Measurements from ENCODE around the gene DIAPH2.

DIAPH2 gene

DNA sequence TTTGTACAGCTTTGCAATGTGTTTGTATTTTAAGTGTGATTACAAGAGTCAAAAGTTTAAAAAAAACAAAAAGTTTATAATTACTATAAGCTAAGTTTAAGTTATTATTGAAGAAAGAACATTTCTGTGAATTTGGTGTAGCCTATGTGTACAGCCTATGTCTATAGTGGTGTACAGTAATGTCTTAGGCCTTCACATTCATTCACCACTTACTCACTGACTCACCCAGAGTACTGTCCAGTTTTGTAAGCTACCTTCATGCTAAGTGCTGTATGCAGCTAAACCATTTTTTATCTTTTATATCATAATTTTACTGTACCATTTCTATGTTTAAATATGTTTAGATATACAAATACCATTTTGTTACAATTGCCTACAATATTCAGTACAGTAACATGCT, 381.3 kb downstream of the DIAPH2 start:
- DNase-seq: no peak

DNA sequence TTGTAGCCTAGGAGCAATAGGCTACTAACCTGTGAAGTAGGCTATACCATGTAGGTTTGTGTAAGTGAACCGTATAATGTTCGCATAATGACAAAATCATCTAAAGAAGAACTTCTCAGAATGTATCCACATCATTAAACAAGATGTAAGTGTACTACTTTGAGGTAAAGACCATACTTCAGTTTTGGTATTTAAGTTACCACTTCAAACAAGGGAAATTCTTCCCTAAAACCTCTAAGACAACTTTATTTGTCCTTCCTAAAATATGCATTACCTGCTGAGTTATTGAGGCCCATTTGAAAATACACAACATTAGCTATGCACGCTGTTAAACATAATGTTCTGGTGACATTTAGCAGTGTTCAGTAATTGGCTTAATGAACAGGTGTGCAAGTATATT, 381.7 kb downstream of the DIAPH2 start:
- DNase-seq: no peak

DNA sequence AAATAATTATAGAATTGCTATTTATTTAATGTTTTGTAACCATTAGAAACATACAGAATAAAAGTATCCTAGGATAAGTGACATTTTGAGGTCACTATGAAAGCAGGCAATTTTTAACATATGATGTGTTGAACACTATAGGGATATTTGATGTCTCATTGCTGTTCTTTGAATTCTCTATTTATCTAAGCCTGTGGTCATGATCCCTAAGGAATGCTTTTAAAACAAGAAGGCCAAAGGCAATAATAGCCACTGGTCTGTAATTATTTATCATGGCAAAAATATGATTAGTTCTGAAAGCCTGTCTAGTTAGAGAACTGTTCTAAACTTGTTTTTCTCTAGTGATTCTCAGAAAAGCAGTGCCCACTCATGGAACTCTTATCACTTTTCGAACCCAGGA, 385.7 kb downstream of the DIAPH2 start:
- DNase-seq: no peak

DNA sequence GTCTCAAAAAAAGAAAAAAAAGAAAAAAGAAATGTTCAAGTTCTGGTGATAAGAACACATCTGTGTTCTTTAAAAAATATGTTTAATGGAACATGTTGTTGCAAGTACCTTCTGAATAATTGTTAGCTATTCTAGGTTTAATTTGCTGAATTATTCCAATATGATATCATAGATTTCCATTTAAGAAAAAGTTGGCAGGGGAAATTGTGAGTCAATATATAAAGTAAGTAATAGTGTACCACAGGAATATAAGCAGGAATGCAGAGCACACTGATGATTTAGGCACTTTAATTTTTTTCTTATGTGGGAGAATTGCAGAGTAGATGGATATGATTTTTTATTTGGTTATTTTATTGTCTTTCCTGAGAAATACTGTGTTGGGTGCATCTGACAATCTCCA, 389.8 kb downstream of the DIAPH2 start:
- DNase-seq: no peak

DNA sequence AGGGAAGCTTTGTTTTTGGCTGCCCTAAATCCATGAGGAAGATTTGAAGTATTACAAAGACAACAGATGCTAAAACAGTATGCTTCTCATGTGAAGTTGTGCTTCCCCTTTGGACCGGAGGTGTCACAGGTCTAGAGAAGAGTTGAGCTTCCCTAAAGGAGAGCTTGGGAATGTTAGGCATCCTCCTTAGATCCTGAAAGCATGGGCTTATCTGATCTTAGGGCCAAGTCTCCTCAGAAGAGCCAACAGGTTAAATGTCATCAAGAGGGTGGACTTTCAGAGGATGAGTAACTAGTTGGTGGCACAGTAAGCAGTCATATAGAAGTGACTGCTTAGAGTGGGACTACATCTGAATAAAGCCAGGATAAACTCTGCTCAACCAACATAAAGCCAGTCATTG, 404.5 kb downstream of the DIAPH2 start:
- no peak for DNase-seq

DNA sequence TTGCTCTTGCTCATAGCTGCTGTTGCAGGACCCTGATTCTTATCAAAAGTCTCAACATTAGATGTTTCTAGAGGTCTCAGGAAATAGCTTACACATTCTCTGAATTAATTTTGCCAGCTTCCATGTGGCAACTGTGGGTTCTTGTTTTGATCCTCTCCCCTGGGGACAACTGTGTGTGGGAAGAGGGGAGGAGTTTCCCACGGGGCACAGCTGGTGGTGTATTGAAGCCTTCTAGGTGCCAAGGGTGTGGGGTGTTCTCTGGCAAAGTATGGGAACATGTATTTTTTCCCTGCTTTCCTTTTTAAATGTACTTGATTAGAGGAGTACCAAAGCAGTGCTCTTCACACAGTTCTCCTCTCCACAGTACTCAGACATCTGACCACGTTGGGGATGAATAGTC, 411.7 kb downstream of the DIAPH2 start:
- DNase-seq: no peak

DNA sequence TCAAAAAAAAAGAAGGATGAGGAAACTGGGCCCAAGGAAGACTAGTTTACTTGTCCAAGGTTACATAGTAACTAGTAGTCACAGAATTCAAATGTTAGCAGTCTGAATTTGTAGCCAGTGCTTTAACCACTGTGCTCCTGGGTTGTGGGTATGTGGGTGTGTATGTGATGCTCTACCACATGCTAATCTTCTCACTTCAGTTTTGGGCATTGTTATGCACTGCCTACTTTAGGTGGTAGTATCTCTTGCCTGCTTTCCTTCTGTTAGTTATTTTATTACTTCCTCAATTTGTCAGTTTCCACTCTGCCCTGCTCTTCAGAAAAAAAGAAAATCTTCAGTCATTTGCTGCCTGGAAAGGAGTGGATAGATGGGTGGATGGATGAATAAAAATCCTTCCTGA, 418.3 kb downstream of the DIAPH2 start:
- DNase-seq: no peak

DNA sequence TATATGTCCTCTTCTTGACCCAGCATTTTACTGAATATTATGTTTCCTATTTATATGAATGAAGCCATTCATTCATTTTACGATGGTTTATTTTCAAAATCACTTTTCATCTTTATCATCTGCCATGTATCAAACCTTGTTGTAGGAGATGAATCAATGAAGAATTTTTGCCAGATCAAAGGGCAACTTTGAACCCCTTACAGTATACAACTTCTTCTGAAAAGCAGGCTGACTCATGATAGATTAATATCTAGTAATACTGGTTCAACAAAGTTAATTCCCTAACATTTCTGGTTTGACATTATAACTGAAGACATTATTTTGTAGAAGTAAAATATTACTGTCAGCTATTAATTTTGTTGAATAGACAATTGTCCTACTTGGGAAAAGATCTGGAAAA, 425.1 kb downstream of the DIAPH2 start:
- no peak for DNase-seq

DNA sequence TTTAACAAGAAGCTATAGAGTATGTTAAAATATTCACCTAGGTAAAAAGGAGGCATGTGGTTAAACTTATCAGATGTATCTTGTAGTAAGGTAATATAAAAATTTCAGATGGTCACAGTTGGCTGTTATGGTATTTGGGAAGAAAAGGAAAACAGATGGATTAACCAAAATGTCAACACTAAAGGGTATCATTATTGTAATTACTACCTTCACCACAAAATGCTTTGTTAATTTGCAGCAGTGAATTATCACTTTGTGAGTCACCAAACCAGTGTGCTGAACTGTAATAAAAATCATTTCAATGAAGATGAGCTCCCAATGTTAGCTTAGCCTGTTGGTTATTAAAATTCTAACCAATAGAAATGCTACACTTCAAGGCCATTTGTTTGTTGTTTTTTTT, 432.9 kb downstream of the DIAPH2 start:
- no peak for DNase-seq

DNA sequence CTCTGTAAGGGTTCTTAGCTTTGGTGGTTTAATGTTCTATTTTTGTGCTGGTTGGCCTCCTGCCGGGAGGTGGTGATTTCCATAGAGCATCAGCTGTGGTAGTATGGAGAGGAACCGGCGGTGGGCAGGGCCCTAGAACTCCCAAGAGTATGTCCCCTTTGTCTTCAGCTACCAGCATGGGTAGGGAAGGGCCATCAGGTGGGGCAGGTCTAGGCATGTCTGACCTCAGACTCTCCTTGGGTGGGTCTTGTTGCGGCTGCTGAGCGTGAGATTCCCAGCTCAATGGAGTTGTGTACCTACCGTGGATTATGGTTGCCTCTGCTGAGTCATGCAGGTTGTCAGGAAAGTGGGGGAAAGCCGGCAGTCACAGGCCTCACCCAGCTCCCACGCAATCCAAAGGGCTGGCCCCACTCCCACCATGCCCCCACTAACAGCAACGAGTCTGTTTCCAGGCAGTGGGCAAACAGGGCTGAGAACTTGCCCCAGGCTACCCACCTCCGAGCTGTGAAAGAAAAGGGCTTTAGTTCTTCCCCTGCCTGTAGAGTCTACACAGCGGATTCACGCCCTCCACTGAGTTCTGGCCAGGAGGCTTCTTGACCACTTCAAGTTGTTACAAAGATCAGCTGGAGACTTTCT, 434.9 kb downstream of the DIAPH2 start:
- no peak for DNase-seq

DNA sequence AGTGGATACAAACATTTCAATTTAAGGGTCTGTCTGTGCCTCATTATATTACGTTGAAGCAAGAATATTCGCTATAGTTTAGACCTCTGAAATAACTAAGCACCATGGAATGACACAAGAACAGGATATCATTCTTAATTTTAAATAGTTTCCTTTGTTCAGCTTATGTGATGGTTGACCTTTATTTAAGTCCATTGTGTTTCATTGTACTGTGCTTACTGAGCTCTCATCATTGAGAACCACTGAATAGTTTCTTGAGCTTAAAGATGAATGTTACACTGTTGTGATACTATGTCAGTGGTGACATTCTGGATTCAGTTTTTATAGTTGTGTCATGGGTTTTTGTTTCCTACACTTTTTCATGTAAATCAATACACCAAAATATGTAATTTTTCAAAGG, 438.4 kb downstream of the DIAPH2 start:
- no peak for DNase-seq

DNA sequence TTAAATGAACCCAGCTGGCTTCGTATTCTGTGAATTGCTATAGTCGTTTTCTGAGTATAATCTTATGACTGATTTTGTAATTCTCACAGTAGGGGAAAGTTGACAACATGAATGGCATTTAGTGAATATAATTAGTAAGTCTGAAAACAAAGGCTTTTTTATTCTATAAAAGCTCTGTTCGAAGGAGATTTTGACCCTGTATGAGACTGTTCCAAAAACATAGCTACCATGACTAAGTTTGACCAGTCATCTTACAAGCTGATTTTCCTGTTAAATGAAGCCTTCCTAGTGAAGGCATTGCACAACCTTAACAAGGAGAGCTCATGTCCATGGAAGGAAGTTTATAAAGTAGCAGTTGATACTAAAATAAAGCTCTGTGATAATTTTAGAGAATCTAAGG, 441.4 kb downstream of the DIAPH2 start:
- DNase-seq: no peak

DNA sequence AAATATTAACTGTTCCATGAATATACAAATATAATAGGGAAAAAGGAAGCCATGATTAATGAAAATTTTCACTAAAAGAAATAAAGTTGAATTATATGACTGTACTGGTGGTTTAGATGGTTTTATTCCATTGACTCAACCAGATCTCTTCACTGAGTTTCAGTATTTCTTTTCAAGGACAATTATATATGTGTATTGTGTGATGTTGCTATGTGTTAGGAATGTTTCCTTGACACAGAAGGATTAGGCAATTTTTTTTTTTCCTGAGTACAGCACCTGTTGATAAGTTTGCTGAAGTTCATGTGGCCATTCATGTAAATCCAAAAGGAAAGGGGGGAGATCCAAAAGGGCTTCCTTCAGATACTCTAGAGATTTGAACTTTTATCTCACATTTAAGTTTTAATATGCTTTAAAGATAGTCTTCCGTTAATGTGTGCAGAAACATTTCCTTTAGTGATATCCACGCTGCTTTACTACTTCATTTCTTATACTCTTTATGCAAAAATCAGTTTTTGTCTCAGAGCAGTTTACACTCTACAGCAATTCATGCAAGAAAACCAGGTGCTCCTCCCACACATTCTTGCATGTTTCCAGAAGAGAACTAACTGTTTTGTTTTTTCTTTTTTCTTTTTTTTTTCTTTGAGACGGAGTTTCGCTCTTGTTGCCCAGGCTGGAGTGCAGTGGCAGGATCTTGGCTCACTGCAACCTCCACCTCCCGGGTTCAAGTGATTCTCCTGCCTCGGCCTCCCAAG, 448.2 kb downstream of the DIAPH2 start:
- DNase-seq: no peak

DNA sequence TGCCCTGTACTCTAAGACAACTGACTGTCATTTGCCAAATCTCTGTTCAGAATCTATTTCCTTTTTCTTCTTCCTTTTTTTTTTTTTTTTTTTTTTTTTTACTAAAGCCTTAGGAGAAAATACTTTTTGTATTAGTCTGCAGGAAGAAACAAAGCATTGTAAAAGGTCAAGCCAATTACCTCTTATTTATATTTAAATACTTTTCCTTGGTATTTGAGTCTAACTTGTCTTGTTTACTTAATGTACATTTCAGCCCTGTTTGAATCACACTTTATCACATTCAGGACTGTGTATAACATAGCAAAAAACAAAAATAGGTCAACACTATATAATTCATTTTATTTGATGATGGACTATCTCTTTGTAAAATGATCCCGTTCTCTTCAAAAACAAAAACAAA, 461.3 kb downstream of the DIAPH2 start:
- DNase-seq: no peak

DNA sequence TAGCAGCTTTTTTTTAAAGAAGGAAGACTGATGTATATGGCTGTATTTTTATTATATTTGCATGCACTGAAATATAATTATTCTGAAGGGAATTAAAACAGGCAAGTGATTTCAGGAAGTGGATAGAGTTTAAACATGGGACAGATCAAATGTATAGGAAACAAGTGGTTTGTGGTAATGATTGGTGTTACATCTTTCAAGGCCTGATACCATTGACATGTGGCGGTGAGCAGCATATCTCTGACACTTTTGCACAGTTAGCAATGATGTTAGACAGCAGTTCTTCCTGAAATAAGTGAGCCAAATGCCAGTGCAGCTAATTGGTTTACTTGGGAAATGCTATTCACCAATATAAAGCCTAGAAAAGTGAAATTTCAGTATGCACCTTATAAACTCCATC, 471.2 kb downstream of the DIAPH2 start:
- DNase-seq: no peak

DNA sequence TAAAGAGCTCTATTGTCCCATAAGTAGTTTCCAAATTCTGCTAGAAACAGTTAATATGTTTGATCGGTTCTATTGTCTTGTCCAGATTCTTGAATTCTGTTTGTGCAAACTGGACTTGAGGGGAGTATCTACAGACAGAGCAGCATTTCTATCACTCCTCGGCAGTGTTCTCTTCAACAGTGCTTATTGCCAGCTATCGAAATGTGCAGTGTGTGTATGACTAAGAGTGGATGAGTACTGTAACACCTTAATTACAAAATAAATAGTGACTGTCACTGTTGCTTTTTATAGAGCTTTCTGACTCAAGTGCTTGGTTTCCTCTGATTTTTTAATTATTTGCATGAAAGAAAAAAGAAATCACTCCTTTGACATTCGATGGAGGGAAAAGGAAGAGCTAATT, 473.6 kb downstream of the DIAPH2 start:
- DNase-seq: no peak

DNA sequence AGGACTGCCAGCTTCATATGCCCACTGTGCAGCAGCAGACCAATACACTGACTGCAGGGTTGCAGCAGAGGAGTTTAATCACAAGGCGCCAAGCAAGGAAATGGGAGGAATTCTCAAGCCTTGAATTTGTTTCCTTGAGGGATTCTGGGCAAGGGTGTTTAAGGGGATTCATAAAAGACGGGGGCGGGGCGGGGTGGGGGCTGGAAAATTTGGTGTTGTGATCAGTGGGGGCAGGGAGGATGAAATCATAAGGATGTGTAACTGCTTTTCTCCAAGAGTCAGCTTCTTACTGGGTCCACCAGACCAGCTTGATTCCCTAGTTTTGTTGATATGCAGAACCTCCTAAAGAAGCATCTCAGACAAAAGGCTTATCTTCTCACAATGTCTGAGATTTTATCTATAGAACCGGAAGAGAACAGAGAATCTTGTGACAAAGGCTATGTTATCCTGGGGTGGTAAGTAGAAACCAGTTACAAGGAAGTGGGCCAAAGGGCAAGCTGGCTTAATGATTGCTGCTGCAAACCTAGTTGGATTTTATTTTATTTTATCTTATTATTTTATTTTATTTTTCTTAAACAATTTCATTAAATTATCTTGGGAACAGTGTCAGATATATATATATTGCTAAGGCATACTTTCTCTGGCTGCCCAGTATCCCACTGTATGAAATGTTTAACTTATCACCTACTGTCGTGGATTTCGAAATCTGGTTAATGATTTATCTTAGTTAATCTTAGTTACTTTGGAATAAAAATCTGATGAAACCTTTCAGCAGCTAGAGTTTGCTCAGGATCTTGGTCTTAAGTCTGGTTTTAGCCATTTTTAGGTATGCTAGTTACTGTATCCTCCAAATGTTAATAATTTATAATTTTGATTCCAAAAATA, 475.5 kb downstream of the DIAPH2 start:
- no peak for DNase-seq

DNA sequence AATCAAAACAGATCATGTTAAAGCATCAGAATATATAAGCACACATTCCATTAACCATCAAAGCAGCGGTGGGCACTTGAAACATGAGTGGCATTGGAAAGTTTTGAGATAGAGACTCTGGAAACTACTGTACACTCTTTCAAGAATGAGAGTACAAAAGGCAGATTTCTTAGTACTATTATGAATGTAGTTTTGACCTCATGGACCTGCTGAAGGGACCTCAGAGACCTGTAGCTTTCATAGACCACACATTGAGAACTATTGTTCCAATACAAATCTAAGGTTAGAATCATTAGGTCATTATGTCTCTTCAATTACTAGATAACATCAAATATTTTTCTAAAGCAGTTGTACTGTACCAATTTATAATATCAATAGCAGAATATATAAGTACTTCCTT, 482.7 kb downstream of the DIAPH2 start:
- DNase-seq: no peak

DNA sequence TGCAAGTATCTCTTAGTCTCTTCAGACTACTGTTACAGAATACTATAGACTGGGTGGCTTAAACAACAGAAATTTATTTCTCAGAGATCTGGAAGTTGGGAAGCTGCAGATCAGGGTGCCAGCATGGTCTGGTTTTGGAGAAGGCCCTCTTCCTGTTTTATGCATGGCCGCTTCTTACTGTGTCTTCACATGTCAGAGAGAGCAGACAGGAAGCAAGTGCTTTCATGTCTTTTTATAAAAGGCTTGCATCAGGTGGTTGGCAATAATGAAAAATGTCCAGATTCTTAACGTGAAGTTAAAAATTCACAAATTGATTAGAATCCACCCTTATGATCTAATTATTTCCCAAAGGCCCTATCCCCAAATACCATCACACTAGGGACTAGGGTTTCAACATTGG, 484.0 kb downstream of the DIAPH2 start:
- no peak for DNase-seq

DNA sequence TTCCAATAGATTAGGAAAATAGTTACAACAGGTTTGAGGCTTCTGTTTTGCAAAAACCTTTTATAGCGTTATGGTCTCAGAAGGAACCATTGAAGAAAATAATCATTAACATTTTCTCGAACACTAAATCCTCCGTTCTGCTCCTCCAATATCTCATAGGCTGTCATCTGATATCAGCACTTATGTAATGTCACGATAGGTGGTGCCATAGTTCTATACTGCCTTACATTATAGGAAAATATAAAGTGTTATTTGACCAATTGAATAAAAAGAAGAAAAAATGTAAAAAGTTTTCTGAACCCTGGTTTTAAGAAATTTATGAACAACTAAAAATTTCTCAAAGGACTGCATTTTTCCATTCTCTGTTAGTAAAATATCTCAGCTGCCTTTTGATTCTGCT, 490.5 kb downstream of the DIAPH2 start:
- no peak for DNase-seq

DNA sequence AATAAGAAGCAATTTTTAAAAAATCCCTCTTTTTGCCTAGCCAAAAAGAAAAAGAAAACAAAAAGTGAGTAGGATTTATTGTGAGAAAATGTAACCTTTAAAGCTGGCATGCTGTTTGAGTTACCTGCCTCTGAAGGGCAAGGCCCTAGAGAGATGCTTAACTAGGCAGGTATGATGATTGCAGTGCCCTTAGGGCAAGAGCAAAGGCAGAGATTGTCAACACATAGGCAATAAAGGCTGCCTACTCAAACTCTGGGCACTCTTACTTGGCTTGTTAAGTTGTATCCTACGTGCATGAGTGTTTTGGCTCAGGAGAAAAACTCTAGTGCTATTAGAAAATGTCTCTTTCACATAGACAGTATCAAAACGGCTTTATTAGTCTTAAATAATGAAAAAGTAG, 505.0 kb downstream of the DIAPH2 start:
- no peak for DNase-seq

DNA sequence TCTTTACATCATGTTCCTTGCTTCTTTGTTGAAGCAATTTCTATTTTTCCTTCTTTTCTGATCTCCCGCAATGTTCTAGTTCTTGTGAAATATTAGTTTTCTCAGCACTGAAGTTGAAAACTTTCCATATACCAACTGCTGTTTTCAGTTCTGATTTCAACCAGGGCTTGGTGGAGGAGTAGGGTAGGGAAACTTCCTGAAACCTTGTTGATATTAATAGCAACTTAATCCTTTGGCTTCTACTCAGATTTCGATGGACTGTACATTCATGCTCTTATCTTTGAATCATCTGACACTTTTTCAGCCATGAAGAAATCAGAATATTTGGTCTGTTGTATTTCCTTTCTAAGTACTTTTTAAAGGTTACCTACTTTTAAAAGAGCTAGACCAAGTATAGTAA, 514.9 kb downstream of the DIAPH2 start:
- no peak for DNase-seq

DNA sequence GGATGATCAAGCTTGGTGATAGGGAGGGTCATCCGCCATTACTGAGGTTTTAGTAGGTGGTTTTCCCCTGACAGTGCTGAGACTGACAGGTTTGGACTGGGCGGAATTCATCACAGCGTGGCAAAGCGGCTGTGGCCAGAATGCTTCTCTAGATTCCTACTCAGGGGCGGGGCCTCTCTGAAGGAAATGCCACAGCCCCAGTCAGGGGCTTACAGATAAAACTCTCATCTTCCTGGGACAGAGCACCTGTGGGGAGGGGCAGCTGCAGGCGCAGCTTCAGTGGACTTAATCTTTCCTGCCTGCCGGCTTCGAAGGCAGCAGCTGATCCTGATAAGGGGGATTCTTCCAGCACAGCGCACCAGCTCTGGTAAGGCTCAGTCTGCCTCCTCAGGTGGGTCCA, 515.8 kb downstream of the DIAPH2 start:
- DNase-seq: no peak

DNA sequence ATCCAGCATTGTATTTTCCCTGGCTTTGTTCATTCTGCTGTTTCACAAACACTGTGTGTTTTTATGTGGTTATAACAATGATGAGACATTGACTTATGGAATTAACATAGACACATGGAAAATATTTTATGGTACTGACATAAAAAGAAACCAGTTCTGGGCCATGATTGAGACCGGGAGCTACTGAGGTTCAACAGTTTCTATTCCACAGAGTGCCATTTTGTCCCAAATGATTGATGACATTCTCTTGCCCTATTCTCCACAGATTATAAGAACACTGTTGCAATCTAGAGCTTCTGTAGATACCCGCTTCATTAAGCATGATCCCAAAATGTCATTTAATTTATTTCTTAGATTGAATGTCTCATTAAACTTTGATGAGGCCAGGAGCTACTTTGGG, 525.9 kb downstream of the DIAPH2 start:
- no peak for DNase-seq
